NCI-H2029 (cell line): Measurements from ENCODE around the gene UBA52.

Source experiments
- DNase-seq: peaks from one replicate; lab custom pipeline; 2025; lab: John Stamatoyannopoulos, UW

The UBA52 gene

DNA sequence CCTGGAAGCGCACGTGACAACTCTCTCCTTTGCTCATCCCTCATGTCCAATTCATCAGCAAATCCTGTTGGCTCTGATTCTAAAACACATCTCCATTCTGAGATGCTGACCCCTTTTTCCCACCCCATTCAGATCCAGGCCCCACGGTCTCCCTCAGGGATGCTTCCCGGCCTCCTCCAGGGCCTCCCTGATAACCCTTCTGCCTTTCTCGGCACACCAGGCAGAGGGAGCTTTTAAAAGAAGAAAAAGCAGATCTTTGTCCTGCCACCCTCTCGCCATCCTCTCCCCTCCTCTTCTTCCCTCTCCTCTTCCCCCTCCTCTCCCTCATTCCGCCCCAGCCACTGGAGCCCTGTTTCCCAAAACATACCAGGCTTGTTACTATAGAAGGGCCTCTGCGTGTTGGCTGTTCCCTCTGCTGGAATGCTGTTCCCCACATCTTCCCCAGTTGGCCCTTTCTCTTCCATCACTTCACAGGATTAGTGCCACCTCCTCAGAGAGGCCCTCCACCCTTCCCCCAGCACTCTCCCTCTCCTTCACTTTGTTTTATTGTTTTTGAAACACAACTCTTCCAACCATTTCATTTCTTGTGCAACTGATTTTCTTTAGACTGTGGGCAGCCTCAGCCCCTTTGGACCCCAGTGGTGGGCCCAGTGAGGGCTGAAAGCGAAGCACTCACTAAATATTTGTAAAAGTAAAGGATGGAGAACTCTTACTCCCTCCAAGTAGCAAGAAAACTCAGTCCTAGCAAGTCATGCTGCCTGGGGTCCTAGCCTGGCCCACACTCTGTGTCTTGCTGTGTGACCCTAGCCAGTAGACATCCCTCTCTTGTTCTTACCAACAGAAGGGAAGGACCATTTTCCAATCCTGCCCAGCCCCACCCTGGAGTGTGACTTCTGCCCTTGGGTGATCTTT lies 37.4 kb downstream of the UBA52 start:
- DNase-seq = no peak

DNA sequence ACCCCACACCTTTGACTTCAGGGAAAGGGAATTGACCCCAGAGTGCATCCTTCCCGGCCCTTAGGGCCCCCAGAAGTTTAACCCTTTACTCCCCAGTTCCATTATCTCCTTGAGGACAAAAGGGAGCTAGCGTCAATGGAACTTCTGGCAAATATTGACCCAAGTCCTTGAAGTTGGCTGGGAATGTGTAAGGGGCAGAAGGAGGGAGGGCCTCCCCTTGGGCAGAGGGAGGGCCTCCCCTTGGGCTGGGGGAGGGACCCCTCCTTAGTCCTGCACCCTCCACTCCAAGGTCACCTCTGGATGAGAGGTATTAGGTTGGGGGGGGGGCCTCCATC lies 38.0 kb downstream of the UBA52 start:
- no peak for DNase-seq

DNA sequence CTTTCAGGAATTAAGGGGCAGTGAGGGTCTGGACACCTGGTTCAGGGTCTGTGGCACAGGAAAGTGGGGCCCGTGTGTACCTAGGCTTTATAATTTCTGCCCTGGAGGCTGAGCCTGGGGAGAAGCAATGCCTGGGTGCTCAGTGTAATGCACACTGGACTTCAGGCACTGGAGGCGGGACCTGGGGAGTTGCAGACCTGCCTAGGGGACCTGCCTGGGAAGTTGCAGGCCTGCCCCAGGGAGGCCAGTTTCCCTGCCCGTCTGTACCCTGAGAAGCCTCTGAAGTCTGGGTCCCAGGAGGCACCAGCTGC lies 38.5 kb downstream of the UBA52 start:
- DNase-seq = no peak

DNA sequence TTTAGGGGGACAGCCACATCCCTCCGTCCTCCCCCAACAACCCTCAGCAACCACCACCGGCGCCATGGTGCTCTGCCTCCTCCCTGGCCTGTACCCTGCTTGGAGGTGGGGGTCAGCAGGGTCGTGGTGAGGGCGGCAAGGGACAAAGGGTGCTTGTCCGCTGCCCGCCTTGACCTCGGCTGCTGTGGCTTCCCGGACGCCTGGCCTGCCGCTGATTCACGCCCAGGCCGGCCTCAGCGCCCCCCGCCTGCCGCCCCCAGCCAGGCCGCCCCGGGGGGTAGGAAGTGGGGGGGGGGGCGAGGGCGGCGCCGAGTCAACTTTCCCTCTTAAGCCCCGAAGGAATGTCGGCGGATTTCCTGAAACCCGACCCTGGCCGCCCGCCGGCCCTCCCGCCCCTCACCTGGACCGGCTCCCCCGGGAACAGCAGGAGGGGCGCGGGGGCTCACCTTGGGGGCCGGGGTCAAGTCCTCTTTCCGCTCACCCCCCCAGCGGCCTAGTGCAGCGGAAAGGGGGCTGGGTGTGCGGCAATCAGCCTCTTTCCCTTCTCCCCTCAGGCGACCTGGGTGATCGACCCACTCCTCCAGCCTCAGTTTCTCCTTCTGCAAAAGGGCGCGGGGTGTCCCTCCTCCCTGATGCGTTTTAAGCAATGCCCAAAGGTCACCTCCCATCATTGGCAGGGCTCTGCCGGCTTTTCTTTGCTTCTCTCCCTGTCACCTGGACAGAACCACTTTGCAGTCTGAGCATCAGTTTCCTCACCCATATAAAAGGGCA lies 39.1 kb downstream of the UBA52 start:
- DNase-seq = no peak

DNA sequence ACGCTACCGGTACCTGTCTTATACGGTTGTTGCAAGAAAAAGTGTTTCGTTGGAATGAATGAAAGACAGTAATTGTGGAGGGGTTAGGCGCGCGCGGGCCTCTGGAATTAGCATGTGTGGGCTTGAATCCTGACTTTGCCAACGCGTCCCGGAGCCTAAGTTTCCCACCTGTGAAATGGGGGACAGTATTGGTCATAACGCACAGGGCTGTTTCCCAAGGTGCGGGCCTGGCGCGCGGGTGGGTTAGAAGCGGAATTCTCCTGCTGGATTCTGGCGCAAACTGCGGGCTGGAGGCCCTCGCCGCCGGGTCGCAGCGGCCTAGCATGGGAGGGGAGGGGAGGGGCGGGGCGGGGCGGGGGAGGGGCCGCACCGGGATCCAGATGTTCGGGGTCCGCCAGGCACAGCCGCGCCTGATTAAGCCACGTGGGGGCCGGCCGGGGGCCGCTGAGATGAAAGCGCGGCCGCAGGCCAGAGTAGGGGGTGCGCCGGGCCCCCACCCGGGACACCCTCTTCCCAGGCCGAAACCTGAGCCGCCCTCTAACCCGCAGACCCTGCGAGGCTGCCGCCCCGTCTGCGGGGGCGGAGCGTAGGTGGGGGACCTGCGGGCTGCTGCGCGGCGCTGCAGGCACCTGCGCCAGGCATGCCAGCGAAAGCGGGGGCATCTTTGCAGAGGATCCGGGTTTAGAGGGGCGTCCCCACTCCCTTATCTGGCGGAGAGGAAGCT lies 39.8 kb downstream of the UBA52 start:
- DNase-seq = no peak

DNA sequence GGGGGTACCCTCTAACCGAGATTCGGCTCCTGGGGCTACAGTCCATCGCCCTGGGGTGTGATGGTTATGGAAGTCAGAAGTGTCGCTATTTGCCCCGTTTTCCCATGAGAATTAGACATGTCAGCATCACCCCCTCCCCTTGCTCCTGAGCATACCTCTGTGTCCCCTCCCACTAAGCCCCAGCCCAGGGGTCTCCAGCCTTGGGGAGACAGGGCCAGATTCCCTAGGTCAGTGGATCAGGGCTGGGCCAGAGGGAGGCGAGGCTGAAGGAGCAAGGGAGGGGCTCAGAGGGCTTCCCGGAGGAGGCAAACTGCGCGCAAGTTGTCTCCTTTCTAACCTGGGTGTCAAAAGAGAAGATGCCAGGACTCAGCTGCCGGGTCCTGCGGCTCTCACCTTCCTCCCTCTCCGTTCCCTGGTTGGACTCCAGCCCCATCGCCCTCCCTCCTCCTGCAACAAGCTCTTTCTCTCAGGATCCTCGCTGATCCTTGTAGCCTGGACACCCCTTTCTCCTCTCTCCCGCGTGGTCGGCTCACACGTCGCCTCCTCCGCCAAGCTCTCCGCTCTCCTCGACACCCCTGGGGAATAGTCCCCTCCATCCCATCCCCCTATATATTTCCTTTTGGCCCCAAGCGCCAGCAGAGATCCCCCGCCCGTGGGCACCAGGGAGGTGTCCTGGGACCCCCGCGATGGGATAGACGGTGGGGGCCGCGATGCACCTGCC lies 40.6 kb downstream of the UBA52 start:
- no peak for DNase-seq

DNA sequence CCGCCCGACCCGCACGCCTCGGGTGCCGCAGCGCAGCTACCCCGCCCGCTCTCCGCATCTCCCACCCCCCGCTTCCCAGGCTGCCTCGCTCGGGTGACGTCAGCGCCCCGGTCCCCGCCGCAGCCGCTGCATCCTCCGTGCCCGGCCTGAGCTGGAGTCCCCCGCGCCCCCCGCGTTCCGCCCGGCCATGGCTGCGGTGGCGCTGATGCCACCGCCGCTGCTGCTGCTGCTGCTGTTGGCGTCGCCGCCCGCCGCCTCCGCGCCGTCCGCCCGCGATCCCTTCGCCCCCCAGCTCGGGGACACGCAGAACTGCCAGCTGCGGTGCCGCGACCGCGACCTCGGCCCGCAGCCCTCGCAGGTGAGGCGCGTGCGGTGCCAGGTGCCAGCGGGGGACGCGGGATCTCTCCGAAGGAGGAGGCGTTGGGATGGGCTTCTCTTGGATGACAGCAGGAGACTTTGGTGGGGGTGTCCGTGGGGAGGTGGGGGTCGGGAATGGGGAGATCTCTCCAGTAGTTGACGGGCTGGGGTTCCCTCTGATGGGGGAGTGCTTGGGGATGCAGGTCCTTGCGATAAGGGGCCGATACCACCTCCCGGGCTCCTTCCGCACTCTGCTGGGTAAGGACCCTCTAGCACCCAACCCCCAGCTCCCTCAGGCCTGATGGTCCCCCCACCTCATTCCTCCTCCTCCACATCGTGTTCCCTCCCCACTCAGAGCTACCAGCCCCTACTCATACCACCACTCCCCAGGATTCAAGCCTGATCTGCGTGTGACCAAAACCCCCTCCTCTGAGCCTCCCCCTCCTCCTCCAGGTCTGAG lies 41.3 kb downstream of the UBA52 start, which contains the start of gene TMEM59L:
TMEM59L (plus strand) TSS at position 99 of the 817 bp plus-strand sequence; CDS start at position 188, 89 bp downstream.
- DNase-seq = no peak

DNA sequence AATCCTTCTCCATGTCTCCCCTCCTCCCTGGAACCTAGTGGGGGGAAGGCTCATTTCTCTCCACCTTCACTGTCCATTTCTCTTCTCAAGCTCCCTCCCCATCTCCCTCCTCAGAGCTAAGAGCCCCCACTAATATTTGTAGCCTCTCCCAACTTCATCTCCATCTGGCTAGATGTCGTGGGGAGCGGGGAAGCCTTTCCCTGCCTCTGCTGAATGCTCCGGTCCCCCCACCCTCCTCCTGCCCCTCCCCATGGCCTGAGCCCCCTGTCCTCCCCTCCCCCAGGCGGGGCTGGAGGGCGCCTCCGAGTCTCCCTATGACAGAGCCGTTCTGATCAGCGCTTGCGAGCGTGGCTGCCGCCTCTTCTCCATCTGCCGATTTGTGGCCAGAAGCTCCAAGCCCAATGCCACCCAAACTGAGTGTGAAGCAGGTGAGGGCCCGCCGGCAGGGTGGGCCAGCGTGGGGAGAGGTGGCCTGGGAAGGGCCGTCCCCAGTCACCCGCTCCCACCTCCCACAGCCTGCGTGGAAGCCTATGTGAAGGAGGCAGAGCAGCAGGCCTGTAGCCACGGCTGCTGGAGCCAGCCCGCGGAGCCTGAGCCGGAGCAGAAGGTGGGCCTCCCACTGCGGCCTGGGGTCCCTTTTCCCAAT lies 42.1 kb downstream of the UBA52 start:
- no peak for DNase-seq

DNA sequence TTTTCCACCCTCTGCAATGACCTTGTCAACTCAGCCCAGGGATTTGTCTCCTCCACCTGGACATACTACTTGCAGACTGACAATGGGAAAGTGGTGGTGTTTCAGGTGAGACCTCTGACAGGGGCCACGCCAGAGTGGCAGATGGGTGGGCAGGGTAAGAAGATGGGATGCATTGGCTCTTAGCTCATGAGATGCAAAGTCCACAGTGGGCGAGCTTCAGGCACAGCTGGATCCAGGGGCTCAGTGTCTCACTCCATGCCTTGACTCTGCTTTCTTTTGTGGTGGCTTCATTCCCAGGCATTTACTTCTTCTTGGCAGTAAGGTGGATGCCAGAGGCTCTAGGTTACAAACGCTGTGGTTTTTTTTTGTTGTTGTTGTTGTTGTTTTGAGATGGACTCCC lies 44.4 kb downstream of the UBA52 start:
- no peak for DNase-seq

DNA sequence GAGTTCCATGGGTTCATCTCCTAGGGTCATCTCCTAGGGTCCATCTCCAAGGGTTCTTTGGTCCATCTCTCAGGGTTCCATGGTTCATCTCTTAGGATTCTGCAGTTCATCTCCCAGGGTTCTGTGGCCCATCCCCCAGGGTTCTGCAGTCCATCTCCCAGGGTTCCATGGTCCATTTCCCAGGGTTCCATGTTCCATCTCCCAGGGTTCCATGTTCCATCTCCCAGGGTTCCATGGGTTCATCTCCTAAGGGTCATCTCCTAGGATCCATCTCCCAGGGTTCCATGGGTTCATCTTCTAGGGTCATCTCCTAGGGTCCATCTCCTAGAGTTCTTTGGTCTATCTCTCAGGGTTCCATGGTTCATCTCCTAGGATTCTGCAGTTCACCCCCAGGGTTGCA lies 45.9 kb downstream of the UBA52 start:
- DNase-seq = no peak

DNA sequence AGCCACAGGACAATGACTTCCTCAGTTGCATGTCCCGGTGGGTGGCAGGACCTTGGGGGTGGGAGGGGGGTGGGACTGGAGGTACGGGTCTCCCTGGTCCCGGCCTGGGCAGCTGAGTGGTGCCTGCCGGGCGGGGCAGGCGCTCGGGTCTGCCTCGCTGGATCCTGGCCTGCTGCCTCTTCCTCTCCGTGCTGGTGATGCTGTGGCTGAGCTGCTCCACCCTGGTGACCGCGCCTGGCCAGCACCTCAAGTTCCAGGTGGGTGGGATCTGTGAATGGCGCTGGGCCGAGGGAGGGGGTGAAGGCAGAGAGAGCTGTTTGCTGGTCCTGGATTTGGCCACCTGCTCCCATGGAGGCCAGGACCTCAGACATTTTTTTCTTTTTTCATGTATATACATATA lies 46.6 kb downstream of the UBA52 start:
- no peak for DNase-seq

DNA sequence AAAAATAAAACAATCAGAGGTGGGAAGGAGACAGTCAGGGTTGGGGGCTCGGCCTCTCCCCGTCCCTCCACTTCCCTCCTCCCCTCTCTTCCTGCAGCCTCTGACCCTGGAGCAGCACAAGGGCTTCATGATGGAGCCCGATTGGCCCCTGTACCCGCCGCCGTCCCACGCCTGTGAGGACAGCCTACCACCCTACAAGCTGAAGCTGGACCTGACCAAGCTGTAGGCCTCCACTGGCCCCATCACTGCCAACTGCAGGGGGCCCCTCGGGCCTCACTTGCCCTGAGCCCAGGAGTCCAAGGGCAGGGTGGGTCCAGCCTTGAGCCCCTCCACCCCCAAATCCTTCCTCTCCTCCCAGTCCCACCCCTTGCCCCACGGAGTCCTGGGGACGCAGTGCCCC lies 48.7 kb downstream of the UBA52 start:
- DNase-seq = no peak

DNA sequence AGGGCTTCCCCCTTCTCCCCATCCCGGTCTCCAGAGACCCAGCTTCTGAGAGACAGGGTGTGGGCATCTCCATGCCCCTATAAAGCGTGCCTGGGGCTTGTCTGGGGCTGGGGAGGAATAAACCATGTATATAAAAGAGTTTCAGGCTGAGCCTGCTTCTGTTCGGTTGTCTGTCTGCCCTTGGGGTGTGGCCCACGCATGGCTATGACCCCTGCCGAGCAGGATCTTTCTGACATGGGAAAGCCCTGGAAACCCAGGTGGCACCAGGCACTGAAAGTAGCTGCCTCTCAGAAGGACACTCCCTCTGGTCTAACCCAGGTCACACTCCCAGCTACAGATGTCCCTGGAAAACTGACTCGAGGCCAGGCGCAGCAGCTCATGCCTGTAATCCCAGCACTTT lies 49.2 kb downstream of the UBA52 start:
- DNase-seq = no peak

DNA sequence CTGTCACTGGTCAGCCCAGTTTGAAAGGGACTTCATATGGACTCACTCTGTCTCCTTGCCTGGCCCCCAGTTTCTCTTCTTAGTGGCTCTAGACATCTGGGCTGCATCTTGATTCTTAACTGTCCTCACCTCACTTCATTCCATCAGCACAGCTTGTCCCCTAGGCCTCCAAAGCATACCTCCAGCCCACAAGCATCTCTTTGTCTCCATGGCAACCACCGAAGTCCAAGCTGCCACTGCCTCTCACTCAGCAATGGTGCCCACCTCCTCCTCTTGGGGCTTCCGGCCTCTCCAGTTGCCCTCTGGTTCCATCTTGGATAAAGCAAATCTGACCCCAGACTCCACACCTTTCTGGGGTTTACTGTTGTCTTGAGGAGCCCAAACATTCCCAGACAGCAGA lies 55.2 kb downstream of the UBA52 start:
- DNase-seq = no peak
